Ishikawa (cell line): ENCODE results near the gene ZMIZ1.

ENCODE experiments used
- CEBPB ChIP-seq: IDR thresholded peaks from 2 replicates; pipeline ENCODE4 v1.6.1; 2012
- CREB1 ChIP-seq: IDR thresholded peaks from 2 replicates; pipeline ENCODE4 v1.6.1; 2012; ENCODE audit warnings: low read depth
- EGR1 ChIP-seq: IDR thresholded peaks from 2 replicates; pipeline ENCODE4 v1.6.1; 2012
- EP300 ChIP-seq: IDR thresholded peaks from 2 replicates; pipeline ENCODE4 v1.6.1; 2012; ENCODE audit warnings: borderline replicate concordance
- FOXM1 ChIP-seq: IDR thresholded peaks from 2 replicates; pipeline ENCODE4 v1.6.1; 2012; ENCODE audit warnings: low read depth, borderline replicate concordance
- NFIC ChIP-seq: IDR thresholded peaks from 2 replicates; pipeline ENCODE4 v1.6.1; 2012
- RAD21 ChIP-seq: IDR thresholded peaks from 2 replicates; pipeline ENCODE4 v1.6.1; 2012; ENCODE audit warnings: low read depth
- REST ChIP-seq: IDR thresholded peaks from 2 replicates; pipeline ENCODE4 v1.6.1; 2012; ENCODE audit warnings: low read depth, mild to moderate bottlenecking
- TAF1 ChIP-seq: IDR thresholded peaks from 2 replicates; pipeline ENCODE4 v1.6.1; 2012; ENCODE audit warnings: low read depth, mild to moderate bottlenecking
- TCF12 ChIP-seq: IDR thresholded peaks from 2 replicates; pipeline ENCODE4 v1.6.1; 2012; ENCODE audit warnings: low read depth
- TEAD4 ChIP-seq: IDR thresholded peaks from 2 replicates; pipeline ENCODE4 v1.6.1; 2012
- USF1 ChIP-seq: IDR thresholded peaks from 2 replicates; pipeline ENCODE4 v1.6.1; 2012
- YY1 ChIP-seq: IDR thresholded peaks from 2 replicates; pipeline ENCODE4 v1.6.1; 2012; ENCODE audit warnings: low read depth
- ZBTB7A ChIP-seq: IDR thresholded peaks from 2 replicates; pipeline ENCODE4 v1.6.1; 2012; ENCODE audit warnings: low read depth
- TF ChIP-seq, protein P1 (sequence below): IDR thresholded peaks from 2 replicates; pipeline ENCODE4 v1.6.1; 2012

ZMIZ1 gene

GRCh38 chr10:79116368-79116767, 47.6 kb downstream of the ZMIZ1 start:
- no peak for TF ChIP-seq TCF12
- no peak for TF ChIP-seq YY1
- TF ChIP-seq ZBTB7A: no peak
- TF ChIP-seq RAD21: no peak
- TF ChIP-seq FOXM1: no peak
- no peak for TF ChIP-seq REST
- no peak for TF ChIP-seq TAF1
- TF ChIP-seq CREB1: no peak
- no peak for TF ChIP-seq USF1

GRCh38 chr10:79116801-79117723, 48.3 kb downstream of the ZMIZ1 start:
- TF ChIP-seq TCF12: no peak
- TF ChIP-seq USF1: peak; percentile 82
- TF ChIP-seq ZBTB7A: no peak
- no peak for TF ChIP-seq CEBPB
- no peak for TF ChIP-seq FOXM1
- TF ChIP-seq, protein P1, sequence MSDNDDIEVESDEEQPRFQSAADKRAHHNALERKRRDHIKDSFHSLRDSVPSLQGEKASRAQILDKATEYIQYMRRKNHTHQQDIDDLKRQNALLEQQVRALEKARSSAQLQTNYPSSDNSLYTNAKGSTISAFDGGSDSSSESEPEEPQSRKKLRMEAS: no peak

GRCh38 chr10:79118286-79119202, 49.8 kb downstream of the ZMIZ1 start:
- no peak for TF ChIP-seq EP300
- TF ChIP-seq, protein P1: no peak
- no peak for TF ChIP-seq ZBTB7A
- no peak for TF ChIP-seq YY1
- TF ChIP-seq CREB1: no peak
- TF ChIP-seq REST: no peak
- no peak for TF ChIP-seq CEBPB
- TF ChIP-seq EGR1: no peak
- no peak for TF ChIP-seq TAF1
- TF ChIP-seq FOXM1: no peak
- TF ChIP-seq RAD21: no peak
- no peak for TF ChIP-seq TEAD4

GRCh38 chr10:79119306-79119705, 50.5 kb downstream of the ZMIZ1 start:
- no peak for TF ChIP-seq FOXM1

DNA sequence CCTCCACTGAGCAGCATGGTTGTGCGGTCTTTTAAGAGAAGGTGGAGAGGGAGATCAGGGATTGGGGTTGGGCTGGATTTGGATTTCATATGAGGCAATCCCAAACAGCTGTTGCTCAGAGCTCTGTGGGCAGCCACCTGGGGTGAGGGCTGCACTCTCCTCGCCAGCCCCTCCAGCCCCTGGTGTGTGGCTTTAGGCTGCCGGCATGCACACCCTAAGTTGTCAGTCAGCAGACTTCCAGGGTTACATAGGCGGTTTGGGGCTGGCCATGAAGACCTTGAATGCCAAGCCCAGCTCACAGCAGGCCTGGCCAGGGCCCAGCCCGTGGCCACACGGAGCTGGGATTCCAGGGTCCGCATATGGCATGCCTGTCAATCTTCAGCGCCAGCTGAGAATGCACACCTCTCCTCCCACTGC, 54.8 kb downstream of the ZMIZ1 start:
- TF ChIP-seq YY1: no peak
- TF ChIP-seq, protein P1: 0 out of 2 replicates have a peak, but pooled peaks have one; percentile 27
- no peak for TF ChIP-seq TAF1
- no peak for TF ChIP-seq EGR1
- no peak for TF ChIP-seq EP300
- TF ChIP-seq FOXM1: no peak
- no peak for TF ChIP-seq CREB1
- TF ChIP-seq ZBTB7A: no peak
- TF ChIP-seq REST: no peak
- peak; percentile 52 for TF ChIP-seq NFIC
- 0 out of 2 replicates have a peak, but pooled peaks have one; percentile 58 for TF ChIP-seq CEBPB
- TF ChIP-seq RAD21: no peak
- peak; percentile 63 for TF ChIP-seq TEAD4
- TF ChIP-seq TCF12: no peak
- no peak for TF ChIP-seq USF1
